Stomach (tissue), 4 donors: ENCODE data around the gene MYCN.

Source experiments
- CTCF ChIP-seq, 7 experiments: fragments of 450-650 bp in 4 of 7; fragments of 200-600 bp in 3 of 7; sonication (generic) in 3 of 7; IDR thresholded peaks; one replicate each; pipeline ENCODE4 v1.5.1; 2016 to 2019; ENCODE audit warnings: antibody characterized with exemption in 7 of 7, control low read depth in 2 of 7, mild to moderate bottlenecking in 1 of 7
- EP300 ChIP-seq: sonication (generic); formaldehyde crosslinking; IDR thresholded peaks from one replicate; pipeline ENCODE4 v1.6.1; 2017; ENCODE audit warnings: antibody characterized with exemption
- POLR2A ChIP-seq, 4 donors: fragments of 450-650 bp; IDR thresholded peaks; one replicate each; pipeline ENCODE4 v1.6.1; 2016; ENCODE audit warnings: antibody characterized with exemption in 4 of 4, control low read depth in 2 of 4, mild to moderate bottlenecking in 1 of 4, moderate library complexity in 1 of 4
- POLR2AphosphoS5 ChIP-seq, 3 donors: sonication (generic); formaldehyde crosslinking; IDR thresholded peaks; one replicate each; pipeline ENCODE4 v1.6.1; 2016; ENCODE audit warnings: antibody characterized with exemption in 3 of 3

- TF ChIP-seq CTCF (IDR thresholded peaks at IDR 0.05) (no peak), POLR2AphosphoS5 (IDR thresholded peaks at IDR 0.05) (no peak), POLR2A (IDR thresholded peaks at IDR 0.05) (no peak), EP300 (no peak)
These were observed 49.1 kb upstream of the MYCN start for GRCh38 chr2:15890936-15891905.
